Heart left ventricle (tissue), 16 donors: ENCODE measurements around the gene TGFBR1. TPM values are rescaled to one million over a fixed set of nuclear protein-coding genes. Genes with fewer than 3 reads are reported as not detected.
A peak's percentile ranks its signal among the peaks of the same experiment; 100 is the strongest.

ENCODE experiments used
- ATAC-seq, 4 donors: fragments of 200-7000 bp; cut with Tn5 transposase; one replicate each; pipeline ENCODE4 v1.9.1; 2020 to 2022; ENCODE audit warnings: moderate library complexity in 4 of 4, mild to moderate bottlenecking in 3 of 4, moderate number of reproducible peaks in 1 of 4
- DNase-seq, 5 donors: peaks; one replicate each; pipeline ENCODE4 v3.0.0-alpha.2; 2020
- H3K27ac ChIP-seq, 12 donors: fragments of 200-600 bp; sonication (generic) in 4 of 12; one replicate each; pipeline versions ENCODE4 v1.5.0 to v1.8.0; 2016 to 2022; ENCODE audit warnings: mild to moderate bottlenecking in 2 of 12
- H3K27me3 ChIP-seq, 9 donors: fragments of 200-600 bp; sonication (generic) in 2 of 9; one replicate each; pipeline versions ENCODE4 v1.5.1 to v1.8.0; 2016 to 2022; ENCODE audit warnings: mild to moderate bottlenecking in 3 of 9
- H3K36me3 ChIP-seq, 9 donors: fragments of 200-600 bp; sonication (generic) in 2 of 9; one replicate each; pipeline versions ENCODE4 v1.5.0 to v1.8.0; 2018 to 2022; ENCODE audit warnings: mild to moderate bottlenecking in 2 of 9
- H3K4me1 ChIP-seq, 12 donors: fragments of 200-600 bp; sonication (generic) in 4 of 12; one replicate each; pipeline versions ENCODE4 v1.5.0 to v1.8.0; 2016 to 2022; ENCODE audit warnings: mild to moderate bottlenecking in 3 of 12
- H3K4me3 ChIP-seq, 12 donors: fragments of 200-600 bp; sonication (generic) in 4 of 12; one replicate each; pipeline versions ENCODE4 v1.5.0 to v1.8.0; 2017 to 2022; ENCODE audit warnings: mild to moderate bottlenecking in 9 of 12, moderate library complexity in 4 of 12
- H3K9me3 ChIP-seq, 12 donors: fragments of 200-600 bp; sonication (generic) in 4 of 12; one replicate each; pipeline versions ENCODE4 v1.5.0 to v1.8.0; 2016 to 2022; ENCODE audit warnings: mild to moderate bottlenecking in 1 of 12
- CTCF ChIP-seq, 12 donors: fragments of 200-600 bp; sonication (generic) in 4 of 12; IDR thresholded peaks; one replicate each; pipeline versions ENCODE4 v1.5.0 to v1.8.0; 2018 to 2022; ENCODE audit warnings: antibody characterized with exemption in 12 of 12, mild to moderate bottlenecking in 5 of 12
- POLR2A ChIP-seq, 2 donors: fragments of 450-650 bp; IDR thresholded peaks; one replicate each; pipeline ENCODE4 v1.6.1; 2017; ENCODE audit warnings: antibody characterized with exemption in 2 of 2, mild to moderate bottlenecking in 2 of 2, moderate library complexity in 2 of 2
- WGBS, 4 donors: extraction: QIAGEN DNeasy Blood & Tissue Kit in 2 of 4; methylation state at CpG; one replicate each; pipeline versions ENCODE4 v1.1.5 to v1.1.7; 2013 to 2018; 5-methylcytosine and 5-hydroxymethylcytosine counted together
- intact Hi-C, 10 donors: fragments of 100-400 bp; cut with DNase I; formaldehyde crosslinking; loops; one replicate each; pipeline versions ENCODE4 v1.11.1 to v1.14.2; 2022
- polyA plus RNA-seq, 2 donors: library from polyadenylated mRNA; stranded (reverse); fragments of 200-250 nt; gene quantifications; one replicate each; pipeline ENCODE4 v1.2.3, GENCODE V29; 2013
- total RNA-seq, 9 donors: library from RNA; depleted of rRNA in 2 of 9; stranded (reverse); fragments of >200 nt in 2 of 9; fragmentation: NEBNext Ultra II Directional in 3 of 9; extraction: Animal tissue kit (Norgen Biotek cat#: 25700) in 3 of 9; gene quantifications; one replicate each; pipeline versions ENCODE4 v1.1.0 to v1.2.4, GENCODE V29; 2016 to 2023
- donor health status: ischemic (EF 13 %, LVEDD 7.1; RV severe dilation, severe dysfunction).
- donor health status: healthy with polysubstance abuse.
- donor health status: DM: no; HTN: yes; CAD: no.
- donor health status: DM: no; HTN: no; CAD: no.
- donor health status: ischemic (EF 25% LVEDD 6.9; RV normal size, moderate dysfunction).
- donor health status: ischemic (EF 25% LVEDD 5.7; RV mildly dilated, moderate dysfunction).
- donor health status: healthy.
- donor health status: DM: yes; HTN: yes; CAD: no.
- donor health status: ischemic (EF 35%, LVEDD 5.7; RV mildly dilated, moderate dysfunction).
- donor health status: nonischemic (EF 11% LVEDD 7.7; RV severe dilation, severe dysfunction).
- donor health status: DM: yes; HTN: yes; CAD: no.
- donor health status: PGD.
- donor health status: ischemic (EF 29% LVEDD 5.4; RV normal size, mild dysfunction).
- donor health status: nonischemic (EF 23%, LVEDD 6.1; RV moderate dilation, normal function).

TGFBR1 gene
- total and polyA plus RNA-seq, 11 donors: 3.8 to 41.0 (median 13.8) TPM

- peaks cover 0 to 3% (median 0%) of the 10 kb centered on the region in 9 donors for H3K27me3 ChIP-seq
- H3K27ac ChIP-seq: no peak overlapping the region
- TF ChIP-seq POLR2A (IDR thresholded peaks at IDR 0.05) (no peak), CTCF (IDR thresholded peaks at IDR 0.05) (no peak)
- H3K9me3 ChIP-seq: no peaks in the 10 kb centered on the region
- intact Hi-C loops: loop anchor here in 1 of 10 donors (10.0 kb wide), 1 partner anchor 1155 kb away; no protein-coding TSS in a partner anchor
- WGBS, 4 donors: 46 to 59% (median 57%) methylated on average over 10 of the region's 10 CpGs
- no peaks in the 10 kb centered on the region for H3K4me1 ChIP-seq
- ATAC-seq (no peak), DNase-seq (no peak)
- no peak overlapping the region for H3K4me3 ChIP-seq
- no peaks in the 10 kb centered on the region for H3K36me3 ChIP-seq
These were observed 65.3 kb downstream of the TGFBR1 start for GRCh38 chr9:99169982-99170761.

GRCh38 chr9:99171225-99172123 is 66.6 kb downstream of the TGFBR1 start:
- intact Hi-C loops: no loop called here
- TF ChIP-seq CTCF (IDR thresholded peaks at IDR 0.05): no peak
- no peak for TF ChIP-seq POLR2A (IDR thresholded peaks at IDR 0.05)
- no peaks in the 10 kb centered on the region for H3K4me1 ChIP-seq
- H3K36me3 ChIP-seq: no peaks in the 10 kb centered on the region
- peaks cover 0 to 3% (median 0%) of the 10 kb centered on the region in 9 donors for H3K27me3 ChIP-seq
- no peak overlapping the region for H3K4me3 ChIP-seq
- H3K27ac ChIP-seq: no peak overlapping the region
- ATAC-seq (peak in 1 of 4 donors; percentile 20), DNase-seq (no peak)
- 78 to 86% (median 84%) methylated on average over 15 of the region's 15 CpGs for WGBS, 4 donors
- no peaks in the 10 kb centered on the region for H3K9me3 ChIP-seq

- Histone ChIP-seq H3K27me3 (peaks cover 0 to 3% (median 0%) of the 10 kb centered on the region in 9 donors), H3K4me1 (no peaks in the 10 kb centered on the region), H3K4me3 (no peak overlapping the region), H3K9me3 (no peaks in the 10 kb centered on the region), H3K36me3 (no peaks in the 10 kb centered on the region), H3K27ac (no peak overlapping the region)
- ATAC-seq: no peak
- no peak for TF ChIP-seq CTCF (IDR thresholded peaks at IDR 0.05)
- 78 to 83% (median 79%) methylated on average over 10 of the region's 10 CpGs for WGBS, 4 donors
- intact Hi-C loops: no loop called here
- DNase-seq: no peak
These were observed 67.5 kb downstream of the TGFBR1 start for GRCh38 chr9:99172124-99173091.
